Effector memory CD4-positive, alpha-beta T cell (primary cell): ENCODE data around the gene RAD54L2.
"Not testable (repeated sequence)": the region's sequence is repeated elsewhere in the genome, so short reads cannot be mapped to it uniquely, and the experiment has no call there.

Experiments used
- DNase-seq, 3 donors: peaks; one replicate each; pipeline ENCODE4 v3.0.0-alpha.2; 2020
- H3K27ac ChIP-seq: 2 replicates; pipeline ENCODE4 v1.7.0; 2013; ENCODE audit warnings: mild to moderate bottlenecking, low read length, moderate library complexity; ENCODE audit not compliant: insufficient read depth, poor library complexity, severe bottlenecking
- H3K27me3 ChIP-seq: replicated peaks from 2 replicates; pipeline ENCODE4 v1.7.0; 2013; ENCODE audit warnings: mild to moderate bottlenecking, low read length; ENCODE audit not compliant: insufficient read depth, control insufficient read depth, poor library complexity, severe bottlenecking
- H3K36me3 ChIP-seq: 2 replicates; pipeline ENCODE4 v1.7.0; 2013; ENCODE audit warnings: mild to moderate bottlenecking, low read length, moderate library complexity; ENCODE audit not compliant: control insufficient read depth, insufficient read depth
- H3K4me1 ChIP-seq: 2 replicates; pipeline ENCODE4 v1.7.0; 2013; ENCODE audit warnings: low read length, mild to moderate bottlenecking; ENCODE audit not compliant: control insufficient read depth, insufficient read depth, poor library complexity, severe bottlenecking
- H3K4me3 ChIP-seq: 2 replicates; pipeline ENCODE4 v1.7.0; 2013; ENCODE audit warnings: low read length, low read depth, mild to moderate bottlenecking; ENCODE audit not compliant: insufficient read depth, poor library complexity, severe bottlenecking
- H3K9me3 ChIP-seq: 2 replicates; pipeline ENCODE4 v1.7.0; 2013; ENCODE audit warnings: mild to moderate bottlenecking, low read length, moderate library complexity; ENCODE audit not compliant: control insufficient read depth

RAD54L2 gene

GRCh38 chr3:51542596-51542995 is 4.1 kb downstream of the RAD54L2 start:
- not testable (repeated sequence) for H3K36me3 ChIP-seq, H3K27ac ChIP-seq, H3K4me1 ChIP-seq, DNase-seq, H3K4me3 ChIP-seq, H3K27me3 ChIP-seq, H3K9me3 ChIP-seq

DNA sequence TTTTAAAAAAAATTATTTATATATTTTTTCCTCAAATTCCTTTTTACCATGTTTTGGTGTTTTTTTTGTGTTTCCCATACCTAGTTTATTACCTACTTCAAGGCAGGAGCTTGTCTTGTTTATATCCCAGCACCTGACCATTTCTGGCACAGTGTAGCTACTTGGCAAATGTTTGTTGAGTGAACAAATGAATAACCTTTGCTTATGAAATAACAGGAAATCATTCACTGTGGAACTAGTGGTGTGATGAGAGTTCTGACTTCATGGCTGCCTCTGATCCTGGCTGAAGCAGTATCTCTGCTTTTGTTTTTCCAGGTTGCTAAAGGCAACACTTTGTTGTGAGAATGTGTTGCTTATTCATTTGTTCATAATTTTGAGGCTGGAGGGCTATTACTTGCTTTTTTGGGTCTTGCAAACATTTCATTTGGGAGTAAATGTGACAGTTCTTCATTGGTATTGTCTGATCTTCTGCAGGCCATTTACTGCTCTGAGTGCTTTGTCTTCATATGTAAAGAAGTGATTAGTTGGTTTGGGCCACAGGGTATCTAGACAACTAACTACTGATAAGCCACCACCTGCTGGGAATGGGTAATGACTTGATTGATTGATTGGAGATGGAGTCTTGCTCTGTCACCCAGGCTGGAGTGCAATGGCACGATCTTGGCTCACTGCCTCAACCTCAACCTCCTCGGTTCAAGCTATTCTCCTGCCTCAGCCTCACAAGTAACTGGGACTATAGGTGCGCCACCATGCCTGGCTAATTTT is 5.7 kb downstream of the RAD54L2 start:
- Histone ChIP-seq H3K27ac (no peak overlapping the region), H3K27me3 (no peaks in the 10 kb centered on the region), H3K36me3 (peaks cover 4% of the 10 kb centered on the region), H3K4me1 (peaks cover 6% of the 10 kb centered on the region), H3K9me3 (no peaks in the 10 kb centered on the region), H3K4me3 (no peak overlapping the region)
- no peak for DNase-seq

GRCh38 chr3:51547274-51547673 is 8.8 kb downstream of the RAD54L2 start:
- no peaks in the 10 kb centered on the region for H3K27me3 ChIP-seq
- no peaks in the 10 kb centered on the region for H3K4me1 ChIP-seq
- no peak for DNase-seq
- no peak overlapping the region for H3K27ac ChIP-seq
- H3K36me3 ChIP-seq: peaks cover 7% of the 10 kb centered on the region
- H3K9me3 ChIP-seq: no peaks in the 10 kb centered on the region
- H3K4me3 ChIP-seq: no peak overlapping the region

DNA sequence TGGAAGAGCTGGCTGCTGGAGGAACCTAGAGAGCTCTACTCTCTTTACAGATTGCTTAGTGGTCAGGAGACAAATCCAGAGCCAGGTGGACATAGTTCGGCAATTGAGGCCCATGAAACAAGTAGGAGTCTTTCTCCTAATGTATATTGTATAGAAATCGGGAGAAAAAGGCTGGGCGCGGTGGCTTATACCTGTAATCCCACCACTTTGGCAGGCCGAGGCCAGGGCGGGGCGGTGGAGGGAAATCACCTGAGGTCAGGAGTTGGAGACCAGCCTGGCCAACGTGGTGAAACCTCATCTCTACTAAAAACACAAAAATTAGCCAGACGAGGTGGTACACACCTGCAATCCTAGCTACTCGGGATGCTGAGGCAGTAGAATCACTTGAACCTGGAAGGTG is 10.8 kb downstream of the RAD54L2 start:
- Histone ChIP-seq H3K27me3 (no peaks in the 10 kb centered on the region), H3K36me3 (peaks cover 4% of the 10 kb centered on the region)
- no peak for DNase-seq

GRCh38 chr3:51550080-51550819 is 11.7 kb downstream of the RAD54L2 start:
- peaks cover 3% of the 10 kb centered on the region for H3K36me3 ChIP-seq
- H3K9me3 ChIP-seq: no peaks in the 10 kb centered on the region
- no peaks in the 10 kb centered on the region for H3K27me3 ChIP-seq
- H3K27ac ChIP-seq: no peak overlapping the region
- no peaks in the 10 kb centered on the region for H3K4me1 ChIP-seq
- no peak for DNase-seq
- no peak overlapping the region for H3K4me3 ChIP-seq

More for the DNA sequence above, 10.8 kb downstream of the RAD54L2 start:
- H3K27ac ChIP-seq: no peak overlapping the region
- H3K4me3 ChIP-seq: no peak overlapping the region
- no peaks in the 10 kb centered on the region for H3K4me1 ChIP-seq
- H3K9me3 ChIP-seq: no peaks in the 10 kb centered on the region

DNA sequence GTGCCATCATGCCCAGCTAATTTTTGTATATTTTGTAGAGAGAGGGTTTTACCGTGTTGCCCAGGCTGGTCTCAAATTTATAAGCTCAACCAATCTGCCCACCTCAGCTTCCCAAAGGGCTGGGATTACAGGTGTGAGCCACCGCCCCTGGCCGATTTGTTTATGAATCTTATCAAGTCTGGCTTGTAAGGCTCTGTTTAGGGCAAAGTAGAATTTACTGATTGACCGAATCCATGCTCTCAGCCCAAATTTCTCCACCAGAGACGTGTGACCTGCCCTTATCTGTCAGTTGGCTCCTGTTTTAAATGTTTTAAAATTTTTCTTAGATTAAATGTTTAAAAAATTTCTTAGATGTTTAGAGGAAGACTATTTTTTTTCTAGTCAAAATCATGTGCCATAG is 19.5 kb downstream of the RAD54L2 start:
- no peaks in the 10 kb centered on the region for H3K4me1 ChIP-seq
- no peak for DNase-seq
- no peak overlapping the region for H3K27ac ChIP-seq
- H3K9me3 ChIP-seq: no peaks in the 10 kb centered on the region
- H3K27me3 ChIP-seq: no peaks in the 10 kb centered on the region
- no peak overlapping the region for H3K4me3 ChIP-seq
- H3K36me3 ChIP-seq: no peaks in the 10 kb centered on the region

DNA sequence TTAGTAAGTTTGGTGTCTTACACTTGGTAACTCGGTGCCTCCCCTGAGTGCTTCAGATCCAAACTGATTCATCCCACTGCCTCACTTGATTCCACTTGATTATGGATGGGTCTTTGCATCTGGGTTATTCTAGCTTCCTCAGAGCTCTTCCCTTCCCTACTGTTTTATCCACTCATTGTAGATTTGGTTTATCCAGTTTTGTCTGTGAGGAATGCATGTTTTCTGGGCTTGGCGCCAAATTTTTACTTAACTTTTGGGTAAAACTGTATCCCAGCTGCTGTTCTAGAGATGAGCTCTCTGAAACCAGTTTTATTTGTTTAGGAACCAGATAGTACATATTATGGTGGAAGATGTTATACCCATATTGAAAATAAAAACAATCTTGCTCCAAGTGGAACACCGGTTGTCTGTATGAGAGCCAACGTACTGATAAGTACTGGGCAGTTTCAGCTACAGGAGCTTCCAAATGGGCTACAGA is 20.9 kb downstream of the RAD54L2 start:
- H3K4me1 ChIP-seq: no peaks in the 10 kb centered on the region
- H3K36me3 ChIP-seq: no peaks in the 10 kb centered on the region
- no peak for DNase-seq
- H3K27me3 ChIP-seq: no peaks in the 10 kb centered on the region
- no peak overlapping the region for H3K27ac ChIP-seq
- H3K9me3 ChIP-seq: no peaks in the 10 kb centered on the region
- no peak overlapping the region for H3K4me3 ChIP-seq

- DNase-seq: no peak
- H3K27me3 ChIP-seq: no peaks in the 10 kb centered on the region
- no peaks in the 10 kb centered on the region for H3K9me3 ChIP-seq
- no peaks in the 10 kb centered on the region for H3K4me1 ChIP-seq
- H3K27ac ChIP-seq: no peak overlapping the region
- H3K36me3 ChIP-seq: no peaks in the 10 kb centered on the region
- H3K4me3 ChIP-seq: no peak overlapping the region
These were observed 21.4 kb downstream of the RAD54L2 start for GRCh38 chr3:51559961-51560360.

- H3K4me1 ChIP-seq, H3K36me3 ChIP-seq, DNase-seq, H3K9me3 ChIP-seq, H3K27ac ChIP-seq, H3K4me3 ChIP-seq, H3K27me3 ChIP-seq: not testable (repeated sequence)
These were observed 23.9 kb downstream of the RAD54L2 start for GRCh38 chr3:51562403-51562802.

DNA sequence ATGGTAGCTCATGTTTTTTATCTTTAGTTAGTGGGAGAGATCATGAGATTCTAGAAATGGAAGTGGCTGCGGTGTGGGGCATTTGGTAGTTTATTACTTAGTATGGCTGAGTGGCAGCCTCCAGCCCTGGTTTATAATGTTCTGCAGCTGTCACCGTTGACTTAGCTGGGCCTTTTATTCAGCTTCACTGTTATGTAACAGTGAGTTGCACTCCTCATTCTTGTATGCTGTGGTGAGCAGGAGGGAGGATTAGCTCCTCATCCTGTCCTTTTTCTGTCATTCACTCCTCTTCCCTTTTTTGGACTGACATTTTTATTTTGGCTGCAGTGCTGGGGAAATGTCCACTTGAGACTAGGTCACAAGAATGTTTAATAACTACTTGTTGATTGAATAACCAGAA is 29.5 kb downstream of the RAD54L2 start:
- no peak overlapping the region for H3K4me3 ChIP-seq
- DNase-seq: no peak
- no peaks in the 10 kb centered on the region for H3K36me3 ChIP-seq
- no peaks in the 10 kb centered on the region for H3K27me3 ChIP-seq
- no peak overlapping the region for H3K27ac ChIP-seq
- H3K4me1 ChIP-seq: no peaks in the 10 kb centered on the region
- no peaks in the 10 kb centered on the region for H3K9me3 ChIP-seq
